Measurements from ENCODE around the gene ANKFY1. TPM values are rescaled to one million over a fixed set of nuclear protein-coding genes. Genes with fewer than 3 reads are reported as not detected.
A peak's percentile ranks its signal among the peaks of the same experiment; 100 is the strongest.
"Not testable (repeated sequence)": the region's sequence is repeated elsewhere in the genome, so short reads cannot be mapped to it uniquely, and the experiment has no call there.

ANKFY1 gene
- total RNA-seq, 4 donors from 2014 or later = 30.7 to 35.7 (median 32.7) TPM

GRCh38 chr17:4267402-4267801, 3.6 kb upstream of the ANKFY1 start:
- TF ChIP-seq POLR2A (IDR thresholded peaks at IDR 0.05) = no peak
- TF ChIP-seq, protein P1, sequence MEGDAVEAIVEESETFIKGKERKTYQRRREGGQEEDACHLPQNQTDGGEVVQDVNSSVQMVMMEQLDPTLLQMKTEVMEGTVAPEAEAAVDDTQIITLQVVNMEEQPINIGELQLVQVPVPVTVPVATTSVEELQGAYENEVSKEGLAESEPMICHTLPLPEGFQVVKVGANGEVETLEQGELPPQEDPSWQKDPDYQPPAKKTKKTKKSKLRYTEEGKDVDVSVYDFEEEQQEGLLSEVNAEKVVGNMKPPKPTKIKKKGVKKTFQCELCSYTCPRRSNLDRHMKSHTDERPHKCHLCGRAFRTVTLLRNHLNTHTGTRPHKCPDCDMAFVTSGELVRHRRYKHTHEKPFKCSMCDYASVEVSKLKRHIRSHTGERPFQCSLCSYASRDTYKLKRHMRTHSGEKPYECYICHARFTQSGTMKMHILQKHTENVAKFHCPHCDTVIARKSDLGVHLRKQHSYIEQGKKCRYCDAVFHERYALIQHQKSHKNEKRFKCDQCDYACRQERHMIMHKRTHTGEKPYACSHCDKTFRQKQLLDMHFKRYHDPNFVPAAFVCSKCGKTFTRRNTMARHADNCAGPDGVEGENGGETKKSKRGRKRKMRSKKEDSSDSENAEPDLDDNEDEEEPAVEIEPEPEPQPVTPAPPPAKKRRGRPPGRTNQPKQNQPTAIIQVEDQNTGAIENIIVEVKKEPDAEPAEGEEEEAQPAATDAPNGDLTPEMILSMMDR (IDR thresholded peaks at IDR 0.05) = no peak
- intact Hi-C loops (cut with DNase I; ENCODE audit: low total_unique reads) = no loop called here
- no peak for DNase-seq (ENCODE audit: low spot score in 2 of 2)
- no peak overlapping the region for H3K4me3 ChIP-seq (ENCODE audit: low read depth, poor library complexity, severe bottlenecking)
- 95% methylated on average over 8 of the region's 8 CpGs for WGBS, 2 donors

- TF ChIP-seq POLR2A (IDR thresholded peaks at IDR 0.05) = no peak
- TF ChIP-seq, protein P1 (IDR thresholded peaks at IDR 0.05) = no peak
- no peak overlapping the region for H3K4me3 ChIP-seq (ENCODE audit: low read depth, poor library complexity, severe bottlenecking)
- intact Hi-C loops (cut with DNase I; ENCODE audit: low total_unique reads) = no loop called here
- no peak for DNase-seq (ENCODE audit: low spot score in 2 of 2)
- WGBS, 2 donors = 76% methylated on average over 7 of the region's 7 CpGs
These were observed 2.8 kb upstream of the ANKFY1 start for GRCh38 chr17:4266550-4266949.

DNA sequence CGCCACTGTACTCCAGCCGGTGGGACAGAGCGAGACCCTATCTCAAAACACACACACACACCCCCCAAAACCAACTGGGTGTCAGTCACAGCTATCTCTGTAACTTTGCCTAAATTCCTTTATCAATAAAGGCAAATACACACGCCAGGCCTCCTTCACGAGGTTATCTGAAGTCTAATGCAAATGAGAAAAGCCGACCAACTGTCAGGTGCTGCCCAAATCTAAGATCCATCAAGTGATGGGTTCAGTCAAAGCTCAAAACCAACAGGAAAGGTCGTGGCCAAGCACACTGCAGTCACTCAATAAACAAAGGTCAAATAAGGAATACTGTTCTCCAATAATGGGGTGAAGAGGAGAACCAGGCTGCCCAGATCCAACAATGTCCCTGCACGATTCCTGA, 1.1 kb downstream of the ANKFY1 start:
- intact Hi-C loops (cut with DNase I; ENCODE audit: low total_unique reads) = no loop called here
- WGBS, 2 donors = 47 to 55% methylated on average over 8 of the region's 8 CpGs
- TF ChIP-seq, protein P1 (IDR thresholded peaks at IDR 0.05) = no peak
- TF ChIP-seq POLR2A (IDR thresholded peaks at IDR 0.05) = no peak
- peak in 1 of 2 donors; percentile 34 for DNase-seq (ENCODE audit: low spot score in 2 of 2)
- H3K4me3 ChIP-seq (ENCODE audit: low read depth, poor library complexity, severe bottlenecking) = peak overlapping the region; percentile 95

DNA sequence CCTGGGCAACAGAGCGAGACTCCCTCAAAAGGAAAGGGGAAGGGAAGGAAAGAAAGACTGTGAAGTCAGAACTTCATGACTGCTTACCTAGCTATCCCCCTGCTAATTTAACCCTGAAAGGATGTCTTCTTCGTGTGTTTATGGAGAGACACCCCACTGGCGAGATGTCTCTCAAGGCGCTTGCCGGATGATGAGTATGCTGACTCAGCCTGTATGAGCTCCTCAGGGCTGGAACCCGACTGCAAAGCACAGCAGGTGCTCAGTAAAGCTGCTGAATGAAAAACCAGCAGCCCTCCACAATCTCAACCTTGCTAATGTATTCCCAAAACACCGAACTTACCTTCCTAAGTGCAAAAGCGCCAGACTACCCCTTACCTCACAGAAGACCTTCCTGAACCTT, 2.3 kb downstream of the ANKFY1 start:
- intact Hi-C loops (cut with DNase I; ENCODE audit: low total_unique reads) = no loop called here
- 88 to 93% methylated on average over 8 of the region's 8 CpGs for WGBS, 2 donors

GRCh38 chr17:4258867-4259266, 4.9 kb downstream of the ANKFY1 start:
- TF ChIP-seq, protein P1 (IDR thresholded peaks at IDR 0.05) = no peak
- TF ChIP-seq POLR2A (IDR thresholded peaks at IDR 0.05) = no peak
- 79 to 98% methylated on average over 3 of the region's 3 CpGs for WGBS, 2 donors
- peak in 1 of 2 donors; percentile 6 for DNase-seq (ENCODE audit: low spot score in 2 of 2)
- H3K4me3 ChIP-seq (ENCODE audit: low read depth, poor library complexity, severe bottlenecking) = no peak overlapping the region
- intact Hi-C loops (cut with DNase I; ENCODE audit: low total_unique reads) = no loop called here

More for the DNA sequence above, 2.3 kb downstream of the ANKFY1 start:
- H3K4me3 ChIP-seq (ENCODE audit: low read depth, poor library complexity, severe bottlenecking) = no peak overlapping the region
- peak in 1 of 2 donors; percentile 29 for DNase-seq (ENCODE audit: low spot score in 2 of 2)
- TF ChIP-seq, protein P1 (IDR thresholded peaks at IDR 0.05) = no peak
- no peak for TF ChIP-seq POLR2A (IDR thresholded peaks at IDR 0.05)

- WGBS, 2 donors = 90 to 92% methylated on average over 2 of the region's 2 CpGs
- DNase-seq (ENCODE audit: low spot score in 2 of 2) = peak in 1 of 2 donors; percentile 39
These were observed 6.8 kb downstream of the ANKFY1 start for GRCh38 chr17:4256952-4257351.

GRCh38 chr17:4255271-4255670, 8.5 kb downstream of the ANKFY1 start:
- intact Hi-C loops (cut with DNase I; ENCODE audit: low total_unique reads); H3K4me3 ChIP-seq (ENCODE audit: low read depth, poor library complexity, severe bottlenecking): not testable (repeated sequence)
- WGBS, 2 donors = 87 to 91% methylated on average over 6 of the region's 6 CpGs
- peak in 1 of 2 donors; percentile 49 for DNase-seq (ENCODE audit: low spot score in 2 of 2)

More at GRCh38 chr17:4256952-4257351, 6.8 kb downstream of the ANKFY1 start:
- intact Hi-C loops (cut with DNase I; ENCODE audit: low total_unique reads) = no loop called here
- TF ChIP-seq, protein P1 (IDR thresholded peaks at IDR 0.05) = no peak
- no peak for TF ChIP-seq POLR2A (IDR thresholded peaks at IDR 0.05)
- no peak overlapping the region for H3K4me3 ChIP-seq (ENCODE audit: low read depth, poor library complexity, severe bottlenecking)
